ENCODE data around the gene PDE4D.

GRCh38 chr5:59449905-59450644, 443.5 kb downstream of the PDE4D start:
- TF ChIP-seq CTCF (optimal IDR thresholded peaks at IDR 0.05 in 1 of 3, IDR thresholded peaks at IDR 0.05 in 1 of 3, conservative IDR thresholded peaks at IDR 0.05 in 1 of 3; ENCODE audit: extremely low read depth in 1 of 3, insufficient read depth in 2 of 3, low read length in 3 of 3): peak in 2 of 3 experiments; percentile 10 to 19
- TF ChIP-seq EZH2 (IDR thresholded peaks at IDR 0.05; ENCODE audit: low read length): no peak
